GM18951 (cell line): ENCODE measurements around the gene PARD3.

Experiments used
- POLR2A ChIP-seq: IDR thresholded peaks from 4 replicates; pipeline ENCODE4 v1.6.1; 2011; ENCODE audit warnings: mild to moderate bottlenecking; ENCODE audit not compliant: insufficient read length, insufficient read depth; ENCODE audit errors: extremely low read depth
- in situ Hi-C: fragments of 300-500 bp; cut with MboI; formaldehyde crosslinking; loops from one replicate; pipeline ENCODE4 v1.12.0; 2022; ENCODE audit warnings: low sequenced_read_pairs, mixed read lengths, inconsistent platforms; ENCODE audit not compliant: unreplicated experiment

PARD3 gene

DNA sequence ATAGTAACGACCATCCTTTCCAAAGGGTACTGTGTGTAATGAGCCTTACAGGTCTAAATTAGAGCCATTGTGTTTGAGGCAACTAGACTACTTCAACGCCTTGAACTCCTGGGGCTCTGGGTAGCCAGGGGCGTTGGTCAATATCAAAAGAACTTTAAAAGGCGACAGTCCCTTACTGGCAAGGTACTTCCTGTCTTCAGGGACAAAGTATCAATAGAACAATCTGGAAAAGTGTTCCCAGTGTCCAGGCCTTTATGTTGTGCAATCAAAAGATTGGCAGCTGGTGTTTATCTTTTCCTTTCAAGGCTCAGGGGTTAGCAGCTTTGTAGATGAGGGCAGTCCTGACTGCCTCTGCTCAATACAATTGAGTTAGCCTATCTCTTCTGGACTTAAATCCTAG, 284.3 kb downstream of the PARD3 start:
- no peak for TF ChIP-seq POLR2A
- in situ Hi-C loops, result loop anchor here (10.0 kb wide), 1 partner anchor 1196 kb away; the partner anchor contains the start of gene NRP1

DNA sequence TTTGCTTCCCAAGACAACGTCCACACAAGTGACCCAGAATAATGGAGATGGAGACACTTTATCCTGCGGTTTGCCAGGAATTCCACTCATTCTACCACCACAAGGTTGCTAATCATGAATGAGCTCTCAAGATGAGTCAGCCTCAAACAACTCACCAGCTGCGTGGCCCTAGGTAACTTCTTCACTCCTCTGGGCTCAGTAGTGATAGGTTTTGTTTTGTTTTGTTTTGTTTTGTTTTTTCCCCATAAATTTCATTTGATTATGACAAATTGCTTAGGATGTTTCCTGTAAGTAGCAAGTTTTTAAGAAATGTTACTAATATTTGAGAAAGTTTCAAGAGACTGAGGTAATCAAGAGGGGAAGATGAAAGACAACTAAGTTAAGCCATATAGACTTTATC, 286.8 kb downstream of the PARD3 start:
- TF ChIP-seq POLR2A, result no peak
- in situ Hi-C loops, result no loop called here

DNA sequence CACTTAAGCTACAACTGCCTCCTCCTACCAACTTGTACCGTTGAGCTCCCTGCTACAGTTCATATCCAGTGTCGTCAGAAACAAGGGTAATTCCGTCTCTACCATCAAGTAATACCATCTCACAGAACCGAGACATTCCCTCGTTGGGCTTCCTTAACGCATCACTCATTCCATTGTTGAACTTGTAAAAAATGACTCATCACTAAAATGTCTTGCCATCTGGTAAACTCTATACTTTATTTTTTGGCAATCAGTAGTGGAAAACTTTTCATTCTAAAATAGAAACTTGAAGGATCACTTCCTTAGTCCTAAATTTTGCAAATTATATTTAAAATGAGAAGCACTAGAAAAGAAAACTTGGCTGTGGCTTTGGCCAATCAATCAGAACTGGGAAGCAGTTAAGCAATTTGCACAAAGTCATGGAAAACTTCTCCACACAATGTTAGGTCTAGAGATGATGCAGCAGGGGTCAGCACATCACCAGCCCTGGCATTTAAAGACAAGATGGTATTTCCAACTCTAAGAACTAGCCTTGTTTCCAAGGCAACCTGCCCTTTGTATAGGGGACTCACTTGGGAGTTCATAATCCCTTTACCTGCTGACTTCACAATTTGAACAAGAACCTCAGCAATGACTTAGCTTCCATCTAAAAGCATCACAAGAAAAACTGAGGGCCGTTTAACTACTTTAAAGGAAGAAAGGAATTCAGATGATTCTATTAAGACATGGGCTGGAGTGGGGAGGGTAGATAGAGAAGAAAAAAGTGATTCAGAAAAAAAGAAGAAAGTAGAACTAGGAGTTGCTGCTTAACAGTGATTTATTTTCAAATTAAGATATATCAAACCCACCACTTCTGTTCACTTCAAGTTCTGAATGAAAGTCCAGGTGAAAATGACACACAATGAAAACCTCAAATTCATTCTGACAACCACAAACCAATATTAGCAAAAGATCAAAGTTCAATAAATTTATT, 288.1 kb downstream of the PARD3 start:
- in situ Hi-C loops, result no loop called here
- TF ChIP-seq POLR2A, result no peak

DNA sequence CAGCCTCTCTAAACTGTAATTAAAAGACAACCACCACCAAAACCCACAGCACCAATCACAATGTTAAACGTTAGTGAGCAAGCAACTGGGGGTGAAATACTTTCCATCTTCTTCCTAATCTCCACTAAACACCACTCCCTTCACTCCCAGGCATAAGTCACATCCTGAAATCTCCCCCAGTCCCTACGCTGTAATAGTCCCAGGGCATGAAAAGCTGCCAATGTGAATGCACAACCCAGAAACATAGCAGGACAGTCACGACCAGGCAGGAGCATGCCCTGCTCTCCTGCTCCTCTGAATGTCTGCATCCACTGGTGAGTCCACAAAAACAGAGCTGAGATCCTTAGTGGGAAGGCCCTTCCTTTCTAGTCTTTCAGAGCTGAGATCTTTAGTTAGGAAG, 288.9 kb downstream of the PARD3 start:
- in situ Hi-C loops, result no loop called here
- TF ChIP-seq POLR2A, result no peak

DNA sequence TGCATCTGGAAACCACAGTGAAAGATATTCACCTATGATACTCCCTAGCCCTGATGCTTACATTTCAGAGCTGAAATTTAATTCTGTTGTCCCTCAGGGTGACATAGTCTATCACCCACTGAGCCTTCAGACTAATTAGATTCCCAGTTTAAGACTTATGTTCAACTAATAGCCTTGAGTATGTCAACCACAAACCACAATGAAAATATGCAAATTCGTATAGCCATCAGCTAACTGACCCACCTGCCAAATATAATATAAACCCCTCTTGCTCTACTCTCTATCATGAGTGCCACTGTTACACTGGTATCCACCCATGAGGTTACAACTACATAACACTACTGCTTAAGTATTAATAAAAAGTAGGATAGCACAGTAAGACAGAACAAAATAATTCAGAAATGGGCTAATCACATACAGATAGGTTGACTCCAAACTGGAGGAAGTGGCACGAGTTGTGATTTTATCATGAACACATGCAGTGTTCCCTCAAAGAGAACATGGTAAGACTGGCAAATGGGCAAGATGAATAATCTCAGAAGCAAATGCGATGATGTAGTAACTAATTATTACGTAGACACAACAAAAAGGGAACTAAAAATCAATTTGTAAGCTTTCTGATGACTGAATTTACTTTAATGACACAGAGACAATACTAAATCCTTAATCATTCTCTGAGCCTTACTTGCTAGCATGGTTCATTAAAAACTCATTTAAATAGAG, 290.6 kb downstream of the PARD3 start:
- no peak for TF ChIP-seq POLR2A
- in situ Hi-C loops, result no loop called here

DNA sequence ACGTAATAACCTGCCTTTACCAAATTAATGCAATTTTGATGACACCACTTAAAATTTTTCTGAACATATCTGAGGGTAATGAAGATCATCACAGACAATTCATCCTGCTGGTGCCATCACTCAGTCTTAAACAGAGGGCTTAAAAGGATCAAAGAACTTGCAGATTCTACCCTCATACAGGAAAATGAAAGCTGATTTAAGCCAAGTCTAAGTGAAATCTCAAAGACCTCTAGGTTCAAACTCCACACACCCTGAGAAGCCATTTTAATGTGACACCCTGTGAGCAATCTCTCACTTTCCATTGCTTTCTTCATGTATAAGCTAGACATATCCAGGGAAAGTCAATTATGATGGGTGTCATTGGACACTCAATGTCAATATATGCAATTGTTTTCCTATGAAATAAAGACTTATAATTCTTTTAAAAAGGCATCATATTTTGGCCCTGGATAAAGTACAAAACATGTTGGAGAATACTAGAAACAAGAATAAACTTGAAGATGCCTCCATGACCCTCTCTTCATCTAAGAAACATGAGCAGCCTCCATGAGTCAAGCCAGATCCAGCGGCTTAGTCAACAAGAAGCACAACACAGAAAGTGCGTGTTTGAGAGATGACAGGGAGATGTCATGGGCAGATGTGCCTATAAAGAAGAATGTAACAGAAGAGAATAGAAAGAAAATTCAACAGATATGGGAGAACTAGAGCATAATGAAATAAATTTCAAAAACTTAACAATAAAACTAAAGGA, 291.9 kb downstream of the PARD3 start:
- TF ChIP-seq POLR2A, result no peak

DNA sequence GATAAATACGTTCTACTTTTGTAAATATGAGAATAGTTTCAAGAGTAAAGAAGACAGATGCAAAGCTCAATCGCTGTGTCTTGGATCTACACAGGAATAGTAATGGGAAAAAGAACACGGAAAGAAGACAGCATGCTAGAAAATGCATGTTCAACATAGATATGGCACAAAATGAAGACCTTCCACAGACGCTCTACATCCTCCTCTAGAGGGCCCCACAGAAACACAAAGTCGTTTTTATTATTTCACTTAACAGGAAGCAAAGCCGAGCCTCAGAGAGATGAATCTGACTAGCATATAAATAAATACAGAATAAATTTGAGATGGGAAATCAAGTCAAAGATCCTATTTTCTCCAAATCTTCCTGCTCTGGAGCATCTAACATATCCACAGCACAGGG, 292.6 kb downstream of the PARD3 start:
- in situ Hi-C loops, result no loop called here
- no peak for TF ChIP-seq POLR2A

More for the DNA sequence above, 291.9 kb downstream of the PARD3 start:
- in situ Hi-C loops, result no loop called here

DNA sequence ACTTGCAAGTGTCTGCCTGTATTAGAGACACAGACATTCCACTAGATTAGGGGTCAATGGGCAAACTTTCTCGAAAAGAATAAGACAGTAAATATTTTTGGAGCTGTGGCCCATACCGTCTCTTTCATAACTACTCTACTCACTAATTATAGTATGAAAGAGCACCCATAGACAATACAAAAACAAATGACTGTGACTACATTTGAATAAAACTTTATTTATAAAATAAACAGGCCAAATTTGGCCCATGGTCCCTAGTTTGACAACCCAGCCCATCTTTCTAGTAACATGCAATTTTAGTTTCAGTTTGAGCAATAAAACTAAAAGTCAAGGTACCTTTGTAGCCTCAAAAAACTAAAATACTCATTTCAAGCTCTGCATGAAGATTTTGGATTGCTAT, 294.6 kb downstream of the PARD3 start:
- TF ChIP-seq POLR2A, result no peak
- in situ Hi-C loops, result no loop called here

DNA sequence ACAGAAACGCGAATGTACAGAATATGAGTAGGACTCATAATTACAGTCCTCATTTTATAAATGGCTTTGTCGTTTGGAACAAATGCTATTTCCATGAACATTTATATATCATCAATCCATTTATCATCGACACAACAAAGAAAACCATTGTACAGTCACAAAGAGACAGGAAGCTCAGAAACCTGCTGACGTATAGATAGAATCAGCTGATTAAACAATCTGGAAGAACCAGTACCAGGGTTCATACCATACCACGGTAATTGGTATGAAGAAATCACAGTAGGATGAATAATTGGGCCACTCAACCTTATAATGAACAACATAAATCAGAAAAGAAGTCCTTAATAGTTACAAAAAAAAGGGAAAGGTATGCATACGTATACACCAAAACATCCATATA, 295.0 kb downstream of the PARD3 start:
- TF ChIP-seq POLR2A, result no peak
- in situ Hi-C loops, result no loop called here

DNA sequence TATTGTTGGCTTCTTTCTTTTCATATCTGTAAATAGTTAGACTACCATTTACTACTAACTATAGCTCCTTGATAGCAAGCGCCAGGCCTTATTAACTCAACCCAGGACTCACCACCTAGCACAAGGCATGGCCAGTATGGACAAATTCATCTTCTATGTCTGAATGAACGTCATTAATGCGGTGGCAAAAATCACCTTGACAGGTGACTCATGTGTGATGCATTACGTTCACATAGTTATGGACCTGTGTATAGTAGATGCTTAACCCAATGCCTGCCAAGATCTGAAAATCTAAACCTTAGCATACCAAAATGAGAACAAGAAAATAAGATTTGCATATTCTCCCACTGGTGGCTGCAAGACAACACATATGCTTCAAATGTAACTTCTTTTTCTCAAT, 300.8 kb downstream of the PARD3 start:
- no peak for TF ChIP-seq POLR2A
- in situ Hi-C loops, result loop anchor here (10.0 kb wide), 1 partner anchor 121 kb away; no protein-coding TSS in a partner anchor

DNA sequence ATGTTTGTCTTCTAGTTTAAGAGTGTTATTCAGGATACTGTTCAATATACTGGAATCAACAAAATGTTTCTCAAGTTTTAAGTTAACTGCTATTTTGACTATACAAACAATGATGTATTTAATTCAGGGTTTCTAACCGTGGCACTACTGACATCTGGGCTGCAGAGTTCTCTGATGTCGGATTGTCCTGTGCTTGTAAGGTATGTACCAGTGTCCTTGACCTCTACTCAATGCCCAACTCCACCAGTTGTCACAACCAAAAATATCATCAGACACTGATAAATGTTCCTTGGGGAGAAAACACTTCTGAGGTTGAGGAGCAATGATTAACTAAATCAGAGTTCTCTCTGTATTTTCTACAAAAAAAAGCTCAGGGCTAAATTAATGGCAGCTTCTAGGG, 301.5 kb downstream of the PARD3 start:
- in situ Hi-C loops, result loop anchor here (10.0 kb wide), 1 partner anchor 121 kb away; no protein-coding TSS in a partner anchor
- TF ChIP-seq POLR2A, result no peak

DNA sequence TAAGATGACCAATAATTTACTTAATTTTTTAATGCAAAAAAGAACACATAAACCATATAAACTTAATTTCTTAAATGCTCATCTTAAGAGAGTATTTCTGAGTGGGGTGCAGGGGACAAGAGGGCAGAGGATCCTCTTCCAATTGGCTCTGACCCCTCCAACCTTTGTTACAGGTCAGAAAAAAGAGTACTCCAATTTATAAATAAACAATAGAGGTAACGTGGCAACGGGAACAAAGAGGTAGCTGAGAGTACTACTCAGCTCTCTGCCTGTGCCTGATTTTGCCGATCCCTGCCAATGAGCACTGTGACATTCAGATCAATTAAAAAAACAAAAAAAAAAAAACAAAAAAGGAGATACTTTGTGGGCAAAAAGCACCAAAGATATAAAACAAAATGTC, 307.9 kb downstream of the PARD3 start:
- in situ Hi-C loops, result no loop called here

DNA sequence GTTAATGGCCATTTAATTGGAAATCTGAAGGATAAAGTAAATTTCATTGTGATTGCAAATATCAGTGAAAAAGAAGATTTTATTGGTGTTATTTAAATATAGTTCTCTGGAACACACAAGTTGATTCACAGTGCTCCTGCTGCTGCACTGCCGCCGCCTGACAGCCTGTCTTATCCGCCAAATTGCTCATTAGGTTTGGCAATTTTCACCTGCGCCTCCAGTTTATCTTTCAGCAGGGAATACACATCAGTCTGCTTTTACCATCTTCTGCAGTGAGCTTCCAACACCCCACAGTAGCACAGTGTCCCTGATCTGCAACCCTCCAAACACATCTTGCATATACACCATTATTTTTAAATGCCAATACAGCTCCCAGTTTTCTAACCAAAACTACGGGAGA, 308.3 kb downstream of the PARD3 start:
- TF ChIP-seq POLR2A, result no peak
- in situ Hi-C loops, result no loop called here

More for the DNA sequence above, 307.9 kb downstream of the PARD3 start:
- no peak for TF ChIP-seq POLR2A

DNA sequence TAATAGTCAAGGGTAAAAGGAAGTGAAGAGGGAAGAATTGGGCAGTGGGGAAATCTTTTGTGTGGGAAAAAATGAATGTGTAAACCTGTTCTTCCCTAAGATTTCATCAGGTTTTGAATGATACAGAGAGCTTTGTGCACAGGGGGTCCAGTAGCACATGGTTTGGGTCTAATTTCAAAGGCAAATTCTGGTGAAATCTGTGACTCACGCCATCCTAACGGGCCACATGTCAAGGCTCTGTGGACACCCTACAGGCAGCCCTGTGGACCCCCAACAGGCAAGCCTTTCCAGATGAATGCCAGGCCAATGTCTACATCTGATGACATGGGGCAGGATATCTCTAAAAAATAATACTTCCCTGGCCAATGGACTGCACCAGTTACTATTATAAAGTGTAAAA, 309.8 kb downstream of the PARD3 start:
- no peak for TF ChIP-seq POLR2A
- in situ Hi-C loops, result no loop called here
